Erythroblast (primary cell): Measurements from ENCODE around the gene FAM9B.

Experiments
- DNase-seq, 2 experiments: peaks; one replicate each; lab custom pipeline; 2025; lab: John Stamatoyannopoulos, UW
- GATA1 ChIP-seq: IDR thresholded peaks from 2 replicates; pipeline ENCODE4 v1.6.1; 2011; ENCODE audit warnings: low read depth, mild to moderate bottlenecking, control low read depth, low read length, moderate library complexity
- POLR2A ChIP-seq: IDR thresholded peaks from 2 replicates; pipeline ENCODE4 v1.6.1; 2011; ENCODE audit warnings: mild to moderate bottlenecking, low read length

Gene FAM9B

GRCh38 chrX:9033989-9034388 is at the start of gene FAM9B:
Gene FAM9B, minus strand, starts transcription at chrX:9034127. Its CDS starts 1,141 bp downstream, at chrX:9032986.
- DNase-seq = no peak
- TF ChIP-seq POLR2A (no peak), GATA1 (no peak)

GRCh38 chrX:9081271-9081670 is 47.3 kb upstream of the FAM9B start:
- TF ChIP-seq POLR2A = no peak
- no peak for TF ChIP-seq GATA1

GRCh38 chrX:9074326-9074725 is 40.4 kb upstream of the FAM9B start:
- no peak for TF ChIP-seq GATA1
- TF ChIP-seq POLR2A = no peak

More at GRCh38 chrX:9081271-9081670, 47.3 kb upstream of the FAM9B start:
- no peak for DNase-seq

GRCh38 chrX:9072281-9072680 is 38.4 kb upstream of the FAM9B start:
- no peak for TF ChIP-seq GATA1
- no peak for TF ChIP-seq POLR2A
- DNase-seq = no peak

More at GRCh38 chrX:9074326-9074725, 40.4 kb upstream of the FAM9B start:
- no peak for DNase-seq

GRCh38 chrX:9071031-9071650 is 37.2 kb upstream of the FAM9B start:
- no peak for DNase-seq
- TF ChIP-seq POLR2A (no peak), GATA1 (no peak)

- TF ChIP-seq GATA1 (no peak), POLR2A (no peak)
- no peak for DNase-seq
These were observed 35.6 kb upstream of the FAM9B start for GRCh38 chrX:9069573-9069972.

- no peak for DNase-seq
- no peak for TF ChIP-seq POLR2A
- no peak for TF ChIP-seq GATA1
These were observed 30.8 kb upstream of the FAM9B start for GRCh38 chrX:9064694-9065093.

- TF ChIP-seq GATA1 = no peak
- no peak for TF ChIP-seq POLR2A
- DNase-seq = no peak
These were observed 28.7 kb upstream of the FAM9B start for GRCh38 chrX:9062641-9063040.

- DNase-seq = no peak
- TF ChIP-seq POLR2A (no peak), GATA1 (no peak)
These were observed 21.4 kb upstream of the FAM9B start for GRCh38 chrX:9055354-9055753.

- DNase-seq = no peak
- TF ChIP-seq GATA1 (no peak), POLR2A (no peak)
These were observed 18.2 kb upstream of the FAM9B start for GRCh38 chrX:9052081-9052480.

GRCh38 chrX:9050331-9050730 is 16.4 kb upstream of the FAM9B start:
- no peak for DNase-seq
- TF ChIP-seq POLR2A (no peak), GATA1 (no peak)

GRCh38 chrX:9048801-9049200 is 14.9 kb upstream of the FAM9B start:
- DNase-seq = no peak
- TF ChIP-seq POLR2A (no peak), GATA1 (no peak)

- no peak for TF ChIP-seq GATA1
- TF ChIP-seq POLR2A = no peak
- DNase-seq = no peak
These were observed 4.3 kb upstream of the FAM9B start for GRCh38 chrX:9038244-9038643.

- TF ChIP-seq POLR2A = no peak
- TF ChIP-seq GATA1 = no peak
- DNase-seq = no peak
These were observed 3.4 kb upstream of the FAM9B start for GRCh38 chrX:9037296-9037695.

- no peak for DNase-seq
- no peak for TF ChIP-seq GATA1
These were observed 341 bp downstream of the FAM9B start for GRCh38 chrX:9033586-9033985.
